GM12878 (cell line): ENCODE measurements around the gene ZBTB33. TPM values are rescaled to one million over a fixed set of nuclear protein-coding genes. Genes with fewer than 3 reads are reported as not detected.

Source experiments
- ATAC-seq: fragments of 200-7000 bp; cut with Tn5 transposase; 3 replicates; pipeline ENCODE4 v1.9.1; 2020; ENCODE audit warnings: mild to moderate bottlenecking, moderate library complexity
- BruUV-seq: library from RNA; stranded (reverse); fragments of 400-500 nt; replicated peaks from 2 replicates; lab custom pipeline; 2021; lab: Mats Ljungman, UMichigan
- CTCF ChIA-PET: fragments of 300-600 bp; sonication (Branson Sonifier 250); formaldehyde crosslinking; extraction: SDS; loops from one replicate; lab custom pipeline; 2021; ENCODE audit warnings: inconsistent platforms; lab: Yijun Ruan, JAX
- POLR2A ChIA-PET: fragments of 350-600 bp; formaldehyde crosslinking; extraction: SDS; loops from one replicate; lab custom pipeline; 2021; ENCODE audit warnings: inconsistent platforms; lab: Charles Lee
- RAD21 ChIA-PET: fragments of 300-600 bp; sonication (Branson Sonifier 250); formaldehyde crosslinking; loops from one replicate; lab custom pipeline; 2023; ENCODE audit warnings: antibody characterized with exemption; ENCODE audit not compliant: unreplicated experiment; lab: Charles Lee
- SMC1A ChIA-PET: fragments of 300-600 bp; sonication (Branson Sonifier 250); formaldehyde crosslinking; loops from one replicate; lab custom pipeline; 2023; ENCODE audit not compliant: unreplicated experiment, uncharacterized antibody; lab: Charles Lee
- DNase-seq: peaks from one replicate; pipeline ENCODE4 v3.0.0-alpha.2; 2011; ENCODE audit warnings: low read depth, low spot score
- FAIRE-seq: peaks from 3 replicates; lab custom pipeline; 2011; peaks lifted over from hg19 to GRCh38; lab: Jason Lieb, UNC
- H2AFZ ChIP-seq: 2 replicates; pipeline ENCODE4 v1.6.0; 2011; ENCODE audit warnings: low read depth, low read length, control low read depth; ENCODE audit not compliant: control insufficient read depth
- H3K27ac ChIP-seq: 2 replicates; pipeline ENCODE4 v1.5.1; 2011; ENCODE audit warnings: control low read depth; ENCODE audit not compliant: control insufficient read depth, insufficient read depth
- H3K27me3 ChIP-seq, 2 experiments: replicated peaks in 1 of 2; 2 replicates each; pipeline versions ENCODE4 v1.6.0 to v1.6.1; 2011; ENCODE audit warnings: low read length in 1 of 2; ENCODE audit not compliant: control insufficient read depth in 2 of 2, insufficient read depth in 2 of 2
- H3K36me3 ChIP-seq, 2 experiments: 2 replicates each; pipeline ENCODE4 v1.5.1; 2011; ENCODE audit warnings: low read length in 1 of 2; ENCODE audit not compliant: control insufficient read depth in 2 of 2, insufficient read depth in 2 of 2
- H3K4me1 ChIP-seq: 2 replicates; pipeline ENCODE4 v1.6.1; 2011; ENCODE audit warnings: mild to moderate bottlenecking, low read length, moderate library complexity, mixed read lengths; ENCODE audit not compliant: control insufficient read depth, insufficient read depth
- H3K4me2 ChIP-seq: 2 replicates; pipeline ENCODE4 v1.6.0; 2011; ENCODE audit warnings: control low read depth; ENCODE audit not compliant: control insufficient read depth, insufficient read depth
- H3K4me3 ChIP-seq: fragments of 200-600 bp; sonication (generic); 2 replicates; pipeline ENCODE4 v1.5.1; 2016
- H3K79me2 ChIP-seq: 2 replicates; pipeline ENCODE4 v1.6.0; 2011; ENCODE audit warnings: low read length; ENCODE audit not compliant: control insufficient read depth, insufficient read depth
- H3K9ac ChIP-seq: 2 replicates; pipeline ENCODE4 v1.8.0; 2011; ENCODE audit warnings: low read length, control low read depth, mixed read lengths; ENCODE audit not compliant: control insufficient read depth, insufficient read depth
- H3K9me3 ChIP-seq: replicated peaks from 3 replicates; pipeline ENCODE4 v1.5.1; 2011; ENCODE audit warnings: mild to moderate bottlenecking, low read length; ENCODE audit not compliant: control insufficient read depth, insufficient read depth
- H4K20me1 ChIP-seq: 2 replicates; pipeline ENCODE4 v1.6.0; 2011; ENCODE audit not compliant: control insufficient read depth, insufficient read depth
- CBX3 ChIP-seq: fragments of 200-600 bp; sonication (generic); IDR thresholded peaks from 2 replicates; pipeline ENCODE4 v1.6.1; 2016; ENCODE audit warnings: low read depth, borderline replicate concordance
- CHD4 ChIP-seq: fragments of 200-600 bp; sonication (generic); IDR thresholded peaks from 2 replicates; pipeline ENCODE4 v1.6.1; 2016; ENCODE audit warnings: mild to moderate bottlenecking
- EP300 ChIP-seq, 2 experiments: fragments of 150-350 bp in 1 of 2; IDR thresholded peaks; 2 replicates each; pipeline ENCODE4 v1.6.1; 2011 to 2012; ENCODE audit warnings: low read depth in 2 of 2, low read length in 2 of 2, borderline replicate concordance in 1 of 2, improper control_type of control experiment in 1 of 2, inconsistent platforms in 1 of 2; ENCODE audit not compliant: control insufficient read depth in 1 of 2
- MAX ChIP-seq: IDR thresholded peaks from 2 replicates; pipeline ENCODE4 v1.6.1; 2012; ENCODE audit warnings: low read depth, low read length, improper control_type of control experiment
- NFYA ChIP-seq: IDR thresholded peaks from 2 replicates; pipeline ENCODE4 v1.6.1; 2011; ENCODE audit warnings: low read depth, mild to moderate bottlenecking, low read length, improper control_type of control experiment, borderline replicate concordance
- NFYB ChIP-seq: IDR thresholded peaks from 2 replicates; pipeline ENCODE4 v1.6.1; 2011; ENCODE audit warnings: low read depth, mild to moderate bottlenecking, low read length, improper control_type of control experiment, moderate library complexity; ENCODE audit not compliant: insufficient read depth
- PAX8 ChIP-seq: fragments of 450-650 bp; IDR thresholded peaks from 2 replicates; pipeline ENCODE4 v1.6.1; 2017; ENCODE audit warnings: mild to moderate bottlenecking, moderate library complexity
- RBBP5 ChIP-seq: fragments of 200-600 bp; sonication (generic); conservative IDR thresholded peaks from 2 replicates; pipeline ENCODE4 v1.6.1; 2016
- RUNX3 ChIP-seq: IDR thresholded peaks from 2 replicates; pipeline ENCODE4 v1.6.1; 2012; ENCODE audit warnings: low read length, inconsistent platforms
- SIN3A ChIP-seq: IDR thresholded peaks from 2 replicates; pipeline ENCODE4 v1.6.1; 2012; ENCODE audit warnings: low read depth, low read length, improper control_type of control experiment
- SMAD1 ChIP-seq: fragments of 450-650 bp; IDR thresholded peaks from 2 replicates; pipeline ENCODE4 v1.6.1; 2018; ENCODE audit warnings: mild to moderate bottlenecking, low read depth; ENCODE audit not compliant: partially characterized antibody
- SUZ12 ChIP-seq: fragments of 200-600 bp; sonication (generic); IDR thresholded peaks from one replicate; pipeline ENCODE4 v1.6.1; 2018; ENCODE audit warnings: antibody characterized with exemption, mild to moderate bottlenecking; ENCODE audit not compliant: unreplicated experiment
- TAF1 ChIP-seq: IDR thresholded peaks from 2 replicates; pipeline ENCODE4 v1.6.1; 2011; ENCODE audit warnings: mild to moderate bottlenecking, low read depth, low read length, borderline replicate concordance
- TCF12 ChIP-seq: IDR thresholded peaks from 2 replicates; pipeline ENCODE4 v1.6.1; 2011; ENCODE audit warnings: low read depth, mild to moderate bottlenecking, low read length
- YBX1 ChIP-seq: fragments of 450-650 bp; IDR thresholded peaks from 2 replicates; pipeline ENCODE4 v1.6.1; 2016; ENCODE audit warnings: antibody characterized with exemption
- ZBED1 ChIP-seq: IDR thresholded peaks from 2 replicates; pipeline ENCODE4 v1.6.1; 2016; ENCODE audit warnings: borderline replicate concordance
- WGBS: methylation state at CpG from one replicate; pipeline ENCODE4 v1.1.6; 2016; ENCODE audit warnings: low lambda C conversion rate; ENCODE audit not compliant: insufficient replicate concordance, insufficient coverage; ENCODE audit errors: missing lambda C conversion rate; 5-methylcytosine and 5-hydroxymethylcytosine counted together
- in situ Hi-C: fragments of 300-500 bp; cut with MboI; formaldehyde crosslinking; loops from 9 replicates; pipeline ENCODE4 v1.14.3; 2018; ENCODE audit warnings: mixed read lengths
- intact Hi-C: fragments of 100-400 bp; cut with micrococcal nuclease; formaldehyde crosslinking; loops from one replicate; pipeline ENCODE4 v1.14.2; 2022; ENCODE audit not compliant: unreplicated experiment
- polyA plus RNA-seq, 11 experiments: library from polyadenylated mRNA; depleted of rRNA in 4 of 11; unstranded in 6 of 11; stranded (reverse) in 5 of 11; fragments of >200 nt; fragmentation: Nextera tagmentation in 4 of 11; fragmentation: Illumina TruSeq in 1 of 11; extraction: Ambion mirVana in 4 of 11; extraction: Trizol in 1 of 11; gene quantifications; 1 replicate in 1 of 11; 2 replicates in 10 of 11; pipeline versions ENCODE4 v1.2.1 to v1.2.3, GENCODE V29; 2011 to 2016; ENCODE audit warnings: inconsistent platforms in 2 of 11, missing spikeins in 2 of 11, low read depth in 1 of 11
- total RNA-seq, 4 experiments: library from RNA; depleted of rRNA in 3 of 4; stranded (reverse); fragments of >200 nt in 3 of 4; fragmentation: Illumina TruSeq in 1 of 4; extraction: Trizol in 1 of 4; gene quantifications; 2 replicates each; pipeline versions ENCODE4 v1.2.1 to v1.2.3, GENCODE V29; 2013 to 2021

The ZBTB33 gene
- total and polyA plus RNA-seq, 10 of the 15 experiments (the other 5 are each of a cell fraction or from before 2014, with no cell fraction given) = 5.2 to 26.3 (median 18.3) TPM

DNA sequence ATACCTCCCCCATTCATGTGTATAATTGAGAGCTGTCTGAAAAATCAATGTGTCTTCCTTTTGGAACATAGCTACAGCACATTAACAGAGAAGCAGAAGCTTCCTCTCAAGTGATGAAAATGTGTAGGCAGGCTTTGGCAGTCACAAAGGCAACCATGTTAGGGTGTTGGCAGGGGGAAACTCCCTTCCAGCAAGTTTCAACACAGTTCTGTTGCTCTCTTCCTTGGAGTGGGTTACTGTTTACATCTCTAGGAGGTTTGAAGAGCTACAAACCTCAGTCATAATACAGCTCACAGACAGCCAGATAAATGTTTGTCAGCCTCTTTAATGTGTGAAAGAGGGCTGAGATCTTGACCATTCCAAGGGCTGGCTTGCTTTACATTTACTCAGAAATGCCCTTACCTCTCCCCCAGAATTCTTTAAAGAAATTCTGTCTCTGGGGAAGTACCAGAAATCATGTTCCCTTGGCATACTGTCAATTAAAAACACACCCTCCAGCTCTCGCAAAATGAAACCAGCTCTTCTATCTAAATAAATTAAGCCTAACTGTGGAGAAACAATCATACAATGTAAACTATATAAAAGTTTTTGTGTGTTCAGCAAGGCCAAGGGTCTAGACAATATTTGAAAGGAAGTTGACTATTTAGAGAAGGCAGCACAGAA, 18.9 kb downstream of the ZBTB33 start:
- DNase-seq = no peak
- peak overlapping the region; percentile 18; the same call in 1 of the 2 replicates for H2AFZ ChIP-seq
- ChIA-PET SMC1A (interaction anchor here (1.0 to 1.8 kb wide), 11 partner anchors 8 to 49 kb away, joined by 3 to 8 read pairs (median 5); partner anchors contain the start of gene ZBTB33), CTCF (interaction anchor here (0.8 to 1.4 kb wide), 8 partner anchors 8 to 56 kb away, joined by 3 to 8 read pairs (median 3); no protein-coding TSS in a partner anchor), POLR2A (interaction anchor here (1.2 to 1.8 kb wide), 3 partner anchors 18 to 35 kb away, joined by 4 to 10 read pairs (median 6); partner anchors contain the start of gene ZBTB33), RAD21 (interaction anchor here (0.8 to 1.4 kb wide), 8 partner anchors 16 to 40 kb away, joined by 3 to 8 read pairs (median 4); partner anchors contain the start of gene ZBTB33)
- FAIRE-seq = no peak
- no peak overlapping the region for H3K4me3 ChIP-seq
- no peaks in the 10 kb centered on the region for H4K20me1 ChIP-seq
- no peaks in the 10 kb centered on the region for H3K9me3 ChIP-seq
- no peak for TF ChIP-seq NFYB
- no peak for TF ChIP-seq YBX1
- no peak for TF ChIP-seq SUZ12
- TF ChIP-seq MAX = no peak
- TF ChIP-seq RBBP5 = no peak
- TF ChIP-seq EP300 (IDR thresholded peaks at IDR 0.05; ENCODE audit: borderline replicate concordance in 1 of 2, control insufficient read depth in 1 of 2, low read depth in 2 of 2, low read length in 2 of 2) = no peak
- no peak for TF ChIP-seq ZBED1
- no peak for TF ChIP-seq TCF12
- no peak for TF ChIP-seq NFYA
- TF ChIP-seq SMAD1 = no peak
- TF ChIP-seq CBX3 = no peak
- TF ChIP-seq TAF1 = no peak
- TF ChIP-seq SIN3A = no peak
- no peak for TF ChIP-seq RUNX3
- TF ChIP-seq PAX8 = no peak
- no peak for TF ChIP-seq CHD4
- 29% methylated on average over 1 of the region's 1 CpG for WGBS
- BruUV-seq = no TSS peak
- H3K79me2 ChIP-seq = no peaks in the 10 kb centered on the region
- ATAC-seq = peak; percentile 82
- H3K27me3 ChIP-seq = no peaks in the 10 kb centered on the region
- H3K4me1 ChIP-seq = no peaks in the 10 kb centered on the region
- intact Hi-C loops = no loop called here
- H3K9ac ChIP-seq = no peak overlapping the region
- H3K4me2 ChIP-seq = no peak overlapping the region
- in situ Hi-C loops = no loop called here
- no peaks in the 10 kb centered on the region for H3K36me3 ChIP-seq
- H3K27ac ChIP-seq = no peak overlapping the region
